KMS-11 (cell line): ENCODE data around the gene CNN3.
A peak's percentile ranks its signal among the peaks of the same experiment; 100 is the strongest.
"Not testable (repeated sequence)": the region's sequence is repeated elsewhere in the genome, so short reads cannot be mapped to it uniquely, and the experiment has no call there.

Experiments used
- H2AFZ ChIP-seq: fragments of 200-600 bp; sonication (generic); 2 replicates; pipeline ENCODE4 v1.6.1; 2016; ENCODE audit warnings: antibody characterized with exemption, mixed run types, low read depth
- H3K27ac ChIP-seq: fragments of 200-600 bp; sonication (generic); 2 replicates; pipeline ENCODE4 v1.6.1; 2016; ENCODE audit warnings: mild to moderate bottlenecking, mixed run types
- H3K27me3 ChIP-seq: fragments of 200-600 bp; sonication (generic); 2 replicates; pipeline ENCODE4 v1.6.1; 2017; ENCODE audit warnings: mild to moderate bottlenecking, low read depth, mixed run types, moderate library complexity; ENCODE audit not compliant: insufficient read depth
- H3K36me3 ChIP-seq: fragments of 200-600 bp; sonication (generic); 2 replicates; pipeline ENCODE4 v1.6.1; 2017; ENCODE audit warnings: mild to moderate bottlenecking, mixed run types; ENCODE audit not compliant: insufficient read depth
- H3K4me1 ChIP-seq: fragments of 200-600 bp; sonication (generic); 2 replicates; pipeline ENCODE4 v1.6.1; 2016; ENCODE audit warnings: mild to moderate bottlenecking, low read depth, mixed run types; ENCODE audit not compliant: poor library complexity, severe bottlenecking
- H3K4me2 ChIP-seq: fragments of 200-600 bp; sonication (generic); 2 replicates; pipeline ENCODE4 v1.7.0; 2016; ENCODE audit warnings: mild to moderate bottlenecking, mixed run types
- H3K4me3 ChIP-seq: fragments of 200-600 bp; sonication (generic); IDR thresholded peaks from 2 replicates; pipeline ENCODE4 v1.6.1; 2017; ENCODE audit warnings: low read depth, low read length, mixed read lengths; ENCODE audit not compliant: insufficient read depth
- H3K79me2 ChIP-seq: fragments of 200-600 bp; sonication (generic); 2 replicates; pipeline ENCODE4 v1.6.1; 2016; ENCODE audit warnings: low read depth, mixed run types; ENCODE audit not compliant: insufficient read depth
- H3K9ac ChIP-seq: fragments of 200-600 bp; sonication (generic); 2 replicates; pipeline ENCODE4 v1.6.1; 2016; ENCODE audit warnings: mild to moderate bottlenecking, mixed run types
- H4K20me1 ChIP-seq: fragments of 200-600 bp; sonication (generic); 2 replicates; pipeline ENCODE4 v1.6.1; 2016; ENCODE audit warnings: mild to moderate bottlenecking, mixed run types; ENCODE audit not compliant: insufficient read depth
- CTCF ChIP-seq: fragments of 200-600 bp; sonication (generic); conservative IDR thresholded peaks from 2 replicates; pipeline ENCODE4 v1.6.1; 2017; ENCODE audit warnings: low read depth, mild to moderate bottlenecking, antibody characterized with exemption, low read length, moderate library complexity, mixed read lengths

The CNN3 gene

GRCh38 chr1:94949681-94950661 lies 23.1 kb upstream of the CNN3 start:
- Histone ChIP-seq H2AFZ (no peak overlapping the region; the same call in 1 of the 2 replicates), H3K27ac (peak overlapping the region; percentile 70), H3K4me1 (peaks cover 34% of the 10 kb centered on the region), H3K4me2 (peak overlapping the region; percentile 26), H3K36me3 (no peaks in the 10 kb centered on the region), H3K79me2 (no peaks in the 10 kb centered on the region), H3K27me3 (no peaks in the 10 kb centered on the region), H4K20me1 (no peaks in the 10 kb centered on the region), H3K9ac (no peak overlapping the region), H3K4me3 (no peak overlapping the region)
- no peak for TF ChIP-seq CTCF

GRCh38 chr1:94947437-94947836 lies 20.5 kb upstream of the CNN3 start:
- no peak overlapping the region for H2AFZ ChIP-seq
- H3K36me3 ChIP-seq: no peaks in the 10 kb centered on the region
- H3K9ac ChIP-seq: no peak overlapping the region
- H3K4me2 ChIP-seq: no peak overlapping the region
- no peaks in the 10 kb centered on the region for H3K79me2 ChIP-seq
- H3K4me3 ChIP-seq: no peak overlapping the region
- no peak for TF ChIP-seq CTCF
- no peaks in the 10 kb centered on the region for H3K27me3 ChIP-seq
- H4K20me1 ChIP-seq: no peaks in the 10 kb centered on the region
- no peak overlapping the region for H3K27ac ChIP-seq
- peaks cover 34% of the 10 kb centered on the region for H3K4me1 ChIP-seq

- H4K20me1 ChIP-seq: no peaks in the 10 kb centered on the region
- H3K4me1 ChIP-seq: peaks cover 29% of the 10 kb centered on the region
- H3K79me2 ChIP-seq: no peaks in the 10 kb centered on the region
- H3K9ac ChIP-seq: no peak overlapping the region
- no peak overlapping the region for H3K4me3 ChIP-seq
- H2AFZ ChIP-seq: no peak overlapping the region
- H3K4me2 ChIP-seq: no peak overlapping the region
- H3K36me3 ChIP-seq: no peaks in the 10 kb centered on the region
- H3K27ac ChIP-seq: no peak overlapping the region
- no peaks in the 10 kb centered on the region for H3K27me3 ChIP-seq
- no peak for TF ChIP-seq CTCF
These were observed 20.0 kb upstream of the CNN3 start for GRCh38 chr1:94946886-94947285.

GRCh38 chr1:94942171-94943128 lies 15.5 kb upstream of the CNN3 start:
- no peaks in the 10 kb centered on the region for H4K20me1 ChIP-seq
- H3K27me3 ChIP-seq: no peaks in the 10 kb centered on the region
- no peak overlapping the region for H2AFZ ChIP-seq
- no peak overlapping the region for H3K4me3 ChIP-seq
- no peak for TF ChIP-seq CTCF
- H3K9ac ChIP-seq: no peak overlapping the region
- H3K79me2 ChIP-seq: no peaks in the 10 kb centered on the region
- H3K27ac ChIP-seq: no peak overlapping the region
- no peaks in the 10 kb centered on the region for H3K4me1 ChIP-seq
- H3K4me2 ChIP-seq: no peak overlapping the region
- no peaks in the 10 kb centered on the region for H3K36me3 ChIP-seq

- not testable (repeated sequence) for H3K79me2 ChIP-seq, H3K4me3 ChIP-seq, H3K36me3 ChIP-seq, H3K27me3 ChIP-seq, H2AFZ ChIP-seq, H4K20me1 ChIP-seq, H3K9ac ChIP-seq, H3K4me1 ChIP-seq, H3K27ac ChIP-seq, H3K4me2 ChIP-seq
These were observed 14.6 kb upstream of the CNN3 start for GRCh38 chr1:94941480-94941879.
